Measurements from ENCODE around the gene PLXDC2. TPM values are rescaled to one million over a fixed set of nuclear protein-coding genes. Genes with fewer than 3 reads are reported as not detected.

PLXDC2 gene
- total and polyA plus RNA-seq, 2 experiments from 2014 or later, result 13.5 to 19.4 TPM

GRCh38 chr10:19800161-19800560, 16.1 kb upstream of the PLXDC2 start:
- no peak overlapping the region for H3K4me3 ChIP-seq
- DNase-seq (ENCODE audit: low spot score), result no peak
- no peaks in the 10 kb centered on the region for H3K9me2 ChIP-seq (ENCODE audit: insufficient read depth)
- H3K79me2 ChIP-seq (replicated peaks; ENCODE audit: insufficient read depth), result no peaks in the 10 kb centered on the region
- Mint-ChIP-seq H3K27ac (no peak overlapping the region), H3K9me3 (peaks cover 17% of the 10 kb centered on the region), H3K4me3 (no peak overlapping the region), H3K36me3 (ENCODE audit: low read depth) (peaks cover 11% of the 10 kb centered on the region; the same call in 1 of the 3 replicates), H3K27me3 (ENCODE audit: insufficient read depth, low read depth, poor library complexity) (no peaks in the 10 kb centered on the region), H3K4me1 (no peaks in the 10 kb centered on the region)
- H3F3A ChIP-seq (replicated peaks; ENCODE audit: low read depth), result no peaks in the 10 kb centered on the region
- H3K36me3 ChIP-seq (ENCODE audit: insufficient read depth), result no peaks in the 10 kb centered on the region
- H3K27me3 ChIP-seq (ENCODE audit: insufficient read depth), result no peaks in the 10 kb centered on the region
- H4K20me1 ChIP-seq (replicated peaks; ENCODE audit: insufficient read depth), result no peaks in the 10 kb centered on the region
- no peak overlapping the region for H2AFZ ChIP-seq
- ATAC-seq, result no peak
- TF ChIP-seq REST (IDR thresholded peaks at IDR 0.05; ENCODE audit: unreplicated experiment) (no peak), EZH2 (IDR thresholded peaks at IDR 0.05; ENCODE audit: low read depth, unreplicated experiment) (no peak), POLR2AphosphoS5 (IDR thresholded peaks at IDR 0.05; ENCODE audit: low read depth) (no peak)
- H3K4me1 ChIP-seq (ENCODE audit: insufficient read depth), result no peaks in the 10 kb centered on the region
- no peak overlapping the region for H3K27ac ChIP-seq (ENCODE audit: low read depth)
- no peak overlapping the region for H3K4me2 ChIP-seq

- Histone ChIP-seq H4K20me1 (replicated peaks; ENCODE audit: insufficient read depth) (no peaks in the 10 kb centered on the region), H3K4me2 (no peak overlapping the region), H3K79me2 (replicated peaks; ENCODE audit: insufficient read depth) (no peaks in the 10 kb centered on the region), H3K27ac (ENCODE audit: low read depth) (no peak overlapping the region), H3K36me3 (ENCODE audit: insufficient read depth) (no peaks in the 10 kb centered on the region), H3K4me1 (ENCODE audit: insufficient read depth) (no peaks in the 10 kb centered on the region), H3K4me3 (no peak overlapping the region), H2AFZ (no peak overlapping the region), H3F3A (replicated peaks; ENCODE audit: low read depth) (no peaks in the 10 kb centered on the region), H3K27me3 (ENCODE audit: insufficient read depth) (no peaks in the 10 kb centered on the region), H3K9me2 (ENCODE audit: insufficient read depth) (no peaks in the 10 kb centered on the region)
- H3K27ac Mint-ChIP-seq, result no peak overlapping the region
- H3K4me3 Mint-ChIP-seq, result no peak overlapping the region
- no peak for DNase-seq (ENCODE audit: low spot score)
- peaks cover 20% of the 10 kb centered on the region for H3K9me3 Mint-ChIP-seq
- H3K4me1 Mint-ChIP-seq, result no peaks in the 10 kb centered on the region
- no peaks in the 10 kb centered on the region for H3K27me3 Mint-ChIP-seq (ENCODE audit: insufficient read depth, low read depth, poor library complexity)
- ATAC-seq, result no peak
- peaks cover 11% of the 10 kb centered on the region; the same call in 1 of the 3 replicates for H3K36me3 Mint-ChIP-seq (ENCODE audit: low read depth)
- TF ChIP-seq JUNB (IDR thresholded peaks at IDR 0.05; ENCODE audit: unreplicated experiment), result no peak
- no peak for TF ChIP-seq REST (IDR thresholded peaks at IDR 0.05; ENCODE audit: unreplicated experiment)
- no peak for TF ChIP-seq ETS1 (IDR thresholded peaks at IDR 0.05)
- TF ChIP-seq CREB1 (CRISPR knock-in tag; IDR thresholded peaks at IDR 0.05; ENCODE audit: low read depth), result no peak
- TF ChIP-seq EZH2 (IDR thresholded peaks at IDR 0.05; ENCODE audit: low read depth, unreplicated experiment), result no peak
- no peak for TF ChIP-seq EZH2phosphoT487 (IDR thresholded peaks at IDR 0.05; ENCODE audit: unreplicated experiment)
- TF ChIP-seq NANOG (IDR thresholded peaks at IDR 0.05; ENCODE audit: borderline replicate concordance), result no peak
- no peak for TF ChIP-seq CTCF (conservative IDR thresholded peaks at IDR 0.05; ENCODE audit: low read depth in 2 of 2)
These were observed 14.9 kb upstream of the PLXDC2 start for GRCh38 chr10:19801369-19801768.
